GM12873 (cell line): ENCODE data around the gene CFHR3.
"Not testable (repeated sequence)": the region's sequence is repeated elsewhere in the genome, so short reads cannot be mapped to it uniquely, and the experiment has no call there.

Experiments used
- CTCF ChIP-seq: IDR thresholded peaks from 2 replicates; pipeline ENCODE4 v1.5.1; 2012; ENCODE audit warnings: low read depth, mild to moderate bottlenecking, moderate library complexity, low read length, control low read depth; ENCODE audit not compliant: insufficient read depth; ENCODE audit errors: missing control alignments

The CFHR3 gene

GRCh38 chr1:196773713-196774112 is 927 bp upstream of the CFHR3 start:
- no peak for TF ChIP-seq CTCF

- TF ChIP-seq CTCF, result no peak
Observed at GRCh38 chr1:196774175-196774574, 465 bp upstream of the CFHR3 start.

GRCh38 chr1:196777603-196778002 is 3.0 kb downstream of the CFHR3 start:
- no peak for TF ChIP-seq CTCF

GRCh38 chr1:196779093-196779492 is 4.5 kb downstream of the CFHR3 start:
- no peak for TF ChIP-seq CTCF

- no peak for TF ChIP-seq CTCF
Observed at GRCh38 chr1:196797891-196798290, 23.3 kb downstream of the CFHR3 start.

GRCh38 chr1:196808529-196809235 is 34.0 kb downstream of the CFHR3 start:
- no peak for TF ChIP-seq CTCF

- not testable (repeated sequence) for TF ChIP-seq CTCF
Observed at GRCh38 chr1:196819531-196819930, 44.9 kb downstream of the CFHR3 start, which contains the start of gene CFHR1. Gene CFHR1, plus strand, starts transcription at chr1:196819731. Its CDS starts 114 bp downstream, at chr1:196819845.

GRCh38 chr1:196827860-196828259 is 53.2 kb downstream of the CFHR3 start:
- TF ChIP-seq CTCF, result peak; percentile 30
